PC-9 (cell line): Measurements from ENCODE around the gene CXorf65. TPM values are rescaled to one million over a fixed set of nuclear protein-coding genes. Genes with fewer than 3 reads are reported as not detected.
A peak's percentile ranks its signal among the peaks of the same experiment; 100 is the strongest.

Source experiments
- BruUV-seq: library from RNA; stranded (reverse); fragments of 400-500 nt; replicated peaks from 2 replicates; lab custom pipeline; 2021; lab: Mats Ljungman, UMichigan
- CTCF ChIA-PET: fragments of 300-600 bp; sonication (Branson Sonifier 250); formaldehyde crosslinking; loops from one replicate; lab custom pipeline; 2022; ENCODE audit warnings: antibody characterized with exemption; lab: Charles Lee
- POLR2A ChIA-PET: fragments of 300-600 bp; sonication (Branson Sonifier 250); formaldehyde crosslinking; loops from one replicate; lab custom pipeline; 2022; ENCODE audit warnings: antibody characterized with exemption; ENCODE audit not compliant: unreplicated experiment; lab: Charles Lee
- DNase-seq, 2 experiments: peaks; one replicate each; pipeline versions ENCODE4 v3.0.0 to v3.0.0-alpha.2; 2015 to 2022; ENCODE audit warnings: mixed read lengths in 1 of 2
- H2AFZ ChIP-seq: fragments of 200-600 bp; sonication (generic); 2 replicates; pipeline ENCODE4 v1.8.1; 2017; ENCODE audit warnings: antibody characterized with exemption
- H3F3A ChIP-seq: fragments of 200-600 bp; sonication (generic); 2 replicates; pipeline ENCODE4 v1.8.1; 2017; ENCODE audit warnings: antibody characterized with exemption, mild to moderate bottlenecking, low read depth; ENCODE audit not compliant: insufficient read depth
- H3K27ac ChIP-seq: fragments of 200-600 bp; sonication (generic); 2 replicates; pipeline ENCODE4 v1.6.1; 2016; ENCODE audit warnings: mixed run types
- H3K27me3 ChIP-seq: fragments of 200-600 bp; sonication (generic); 2 replicates; pipeline ENCODE4 v1.6.1; 2016; ENCODE audit warnings: low read depth, mixed run types; ENCODE audit not compliant: insufficient read depth
- H3K36me3 ChIP-seq: fragments of 200-600 bp; sonication (generic); 2 replicates; pipeline ENCODE4 v1.6.1; 2016; ENCODE audit warnings: low read depth, mixed run types
- H3K4me1 ChIP-seq: fragments of 200-600 bp; sonication (generic); replicated peaks from 2 replicates; pipeline ENCODE4 v1.6.1; 2016; ENCODE audit warnings: mixed run types; ENCODE audit not compliant: insufficient read depth
- H3K4me2 ChIP-seq: fragments of 200-600 bp; sonication (generic); 2 replicates; pipeline ENCODE4 v1.6.1; 2017; ENCODE audit warnings: mixed run types
- H3K4me3 ChIP-seq: fragments of 200-600 bp; sonication (generic); 2 replicates; pipeline ENCODE4 v1.6.1; 2016; ENCODE audit warnings: mixed run types
- H3K79me2 ChIP-seq: fragments of 200-600 bp; sonication (generic); 2 replicates; pipeline ENCODE4 v1.6.1; 2017; ENCODE audit warnings: low read depth, mixed run types
- H3K9me2 ChIP-seq: fragments of 200-600 bp; sonication (generic); 2 replicates; pipeline ENCODE4 v1.8.1; 2017; ENCODE audit warnings: mild to moderate bottlenecking; ENCODE audit not compliant: insufficient read depth
- H3K9me3 ChIP-seq: fragments of 200-600 bp; sonication (generic); 2 replicates; pipeline ENCODE4 v1.8.1; 2016; ENCODE audit warnings: low read depth; ENCODE audit not compliant: insufficient read depth
- H4K20me1 ChIP-seq: fragments of 200-600 bp; sonication (generic); 2 replicates; pipeline ENCODE4 v1.8.1; 2017; ENCODE audit not compliant: insufficient read depth
- EZH2 ChIP-seq: fragments of 200-600 bp; sonication (generic); IDR thresholded peaks from 2 replicates; pipeline ENCODE4 v1.8.0; 2017; ENCODE audit warnings: antibody characterized with exemption, low read depth
- intact Hi-C: fragments of 100-400 bp; cut with micrococcal nuclease; formaldehyde crosslinking; loops from one replicate; pipeline ENCODE4 v1.10.0; 2022; ENCODE audit not compliant: unreplicated experiment
- total RNA-seq: library from RNA; stranded (reverse); gene quantifications from 2 replicates; pipeline ENCODE4 v1.2.3, GENCODE V29; 2021
- TF ChIP-seq, protein P1 (sequence below): fragments of 200-600 bp; sonication (generic); conservative IDR thresholded peaks from 2 replicates; pipeline ENCODE4 v1.6.1; 2017; ENCODE audit warnings: mixed run types, antibody characterized with exemption, mild to moderate bottlenecking, moderate library complexity

Gene CXorf65
- total RNA-seq, 1 experiment from 2014 or later: not detected

DNA sequence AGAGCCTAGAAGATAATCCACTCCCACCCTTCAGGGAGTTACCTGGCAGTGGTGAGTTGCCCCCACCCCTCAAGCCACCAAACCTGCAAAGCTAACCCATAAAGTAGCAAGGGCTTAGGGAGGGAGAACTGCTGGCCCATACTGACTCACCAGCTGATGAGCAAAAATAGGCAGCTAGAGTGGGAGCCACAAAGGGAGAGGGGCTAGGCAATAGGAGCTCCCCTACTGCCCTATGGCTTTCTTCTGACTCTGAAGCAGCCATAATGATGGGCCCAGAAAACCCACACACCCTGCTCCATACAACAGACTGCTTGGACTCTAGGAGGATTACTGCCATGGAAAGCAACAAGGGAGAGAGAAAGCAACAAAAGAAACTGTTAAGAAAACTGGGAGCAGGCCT lies 46.4 kb downstream of the CXorf65 start:
- no peaks in the 10 kb centered on the region for H3K9me2 ChIP-seq
- ChIA-PET CTCF (no interaction called here), POLR2A (no interaction called here)
- no TSS peak for BruUV-seq
- no peaks in the 10 kb centered on the region for H3K79me2 ChIP-seq
- intact Hi-C loops: no loop called here
- H3K4me2 ChIP-seq: no peak overlapping the region
- no peak overlapping the region for H3K4me3 ChIP-seq
- no peaks in the 10 kb centered on the region for H3K9me3 ChIP-seq
- H3K36me3 ChIP-seq: no peaks in the 10 kb centered on the region
- no peaks in the 10 kb centered on the region for H3F3A ChIP-seq
- H3K4me1 ChIP-seq: peaks cover 15% of the 10 kb centered on the region
- TF ChIP-seq EZH2: no peak
- TF ChIP-seq, protein P1, sequence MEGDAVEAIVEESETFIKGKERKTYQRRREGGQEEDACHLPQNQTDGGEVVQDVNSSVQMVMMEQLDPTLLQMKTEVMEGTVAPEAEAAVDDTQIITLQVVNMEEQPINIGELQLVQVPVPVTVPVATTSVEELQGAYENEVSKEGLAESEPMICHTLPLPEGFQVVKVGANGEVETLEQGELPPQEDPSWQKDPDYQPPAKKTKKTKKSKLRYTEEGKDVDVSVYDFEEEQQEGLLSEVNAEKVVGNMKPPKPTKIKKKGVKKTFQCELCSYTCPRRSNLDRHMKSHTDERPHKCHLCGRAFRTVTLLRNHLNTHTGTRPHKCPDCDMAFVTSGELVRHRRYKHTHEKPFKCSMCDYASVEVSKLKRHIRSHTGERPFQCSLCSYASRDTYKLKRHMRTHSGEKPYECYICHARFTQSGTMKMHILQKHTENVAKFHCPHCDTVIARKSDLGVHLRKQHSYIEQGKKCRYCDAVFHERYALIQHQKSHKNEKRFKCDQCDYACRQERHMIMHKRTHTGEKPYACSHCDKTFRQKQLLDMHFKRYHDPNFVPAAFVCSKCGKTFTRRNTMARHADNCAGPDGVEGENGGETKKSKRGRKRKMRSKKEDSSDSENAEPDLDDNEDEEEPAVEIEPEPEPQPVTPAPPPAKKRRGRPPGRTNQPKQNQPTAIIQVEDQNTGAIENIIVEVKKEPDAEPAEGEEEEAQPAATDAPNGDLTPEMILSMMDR: no peak
- H2AFZ ChIP-seq: no peak overlapping the region
- DNase-seq: no peak
- H3K27ac ChIP-seq: no peak overlapping the region
- H4K20me1 ChIP-seq: no peaks in the 10 kb centered on the region
- no peaks in the 10 kb centered on the region for H3K27me3 ChIP-seq

DNA sequence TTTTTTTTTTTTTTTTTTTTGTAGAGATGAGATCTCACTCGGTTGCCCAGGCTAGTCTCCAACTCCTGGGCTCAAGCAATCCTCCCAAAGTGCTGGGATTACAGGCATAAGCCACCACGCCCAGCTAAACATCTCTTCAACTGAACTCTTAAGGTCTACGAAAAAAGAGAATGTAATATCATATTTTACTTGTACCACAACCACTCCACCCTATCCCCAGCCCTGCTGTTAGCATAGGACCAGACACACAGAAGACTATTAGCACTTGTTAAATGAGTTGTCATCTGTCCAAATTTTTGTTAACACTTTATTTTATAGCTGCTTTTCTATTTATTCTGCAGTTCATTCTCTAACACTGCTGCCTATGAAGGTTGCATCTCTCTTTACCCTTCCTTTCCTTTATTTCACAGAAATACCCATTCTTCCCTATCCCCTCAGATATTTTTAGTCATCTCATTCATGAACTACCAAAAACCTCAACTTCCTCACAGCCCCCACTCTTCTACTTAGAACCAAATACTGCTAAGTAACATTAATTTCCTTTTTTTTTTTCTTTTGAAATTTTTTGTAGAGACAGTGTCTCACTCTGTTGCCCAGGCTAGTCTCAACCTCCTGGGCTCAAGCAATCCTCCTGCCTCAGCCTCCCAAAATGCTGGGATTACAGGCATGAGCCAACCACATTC lies 48.6 kb downstream of the CXorf65 start:
- Histone ChIP-seq H4K20me1 (no peaks in the 10 kb centered on the region), H2AFZ (no peak overlapping the region), H3K4me3 (no peak overlapping the region), H3K36me3 (no peaks in the 10 kb centered on the region), H3F3A (no peaks in the 10 kb centered on the region), H3K4me1 (peaks cover 15% of the 10 kb centered on the region), H3K4me2 (no peak overlapping the region), H3K9me3 (no peaks in the 10 kb centered on the region), H3K9me2 (no peaks in the 10 kb centered on the region), H3K27ac (peak overlapping the region; percentile 72; the same call in 1 of the 2 replicates), H3K79me2 (no peaks in the 10 kb centered on the region), H3K27me3 (no peaks in the 10 kb centered on the region)
- DNase-seq: no peak
- TF ChIP-seq, protein P1: no peak
- TF ChIP-seq EZH2: no peak
- ChIA-PET POLR2A (interaction anchor here (0.7 kb wide), 1 partner anchor 925 kb away, joined by 4 read pairs; the partner anchor contains the start of gene IGBP1), CTCF (no interaction called here)
- BruUV-seq: no TSS peak
- intact Hi-C loops: no loop called here

DNA sequence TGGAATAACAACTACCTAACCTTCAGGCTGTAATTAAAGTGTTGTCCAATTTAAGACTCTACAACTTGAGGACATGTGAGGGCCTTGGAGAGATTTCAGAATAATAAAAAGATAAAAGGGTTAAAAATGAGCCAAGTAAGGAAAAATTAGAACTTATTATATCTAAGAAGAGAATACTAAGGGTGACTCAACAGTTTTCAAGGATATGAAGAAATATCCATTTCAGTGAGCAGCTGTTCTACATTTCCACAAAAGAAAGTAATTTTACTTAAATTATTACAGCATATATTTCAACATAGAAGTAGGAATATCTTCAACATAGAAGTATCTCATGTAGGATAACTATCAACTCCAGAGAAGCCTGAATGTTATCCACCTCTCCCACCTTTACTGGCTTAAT lies 49.7 kb downstream of the CXorf65 start:
- POLR2A ChIA-PET: no interaction called here
- H3K4me1 ChIP-seq: peaks cover 15% of the 10 kb centered on the region
- H3K4me3 ChIP-seq: no peak overlapping the region
- H3K27ac ChIP-seq: peak overlapping the region; percentile 72
- H3K9me3 ChIP-seq: no peaks in the 10 kb centered on the region
- no peaks in the 10 kb centered on the region for H4K20me1 ChIP-seq
- no peak for TF ChIP-seq EZH2
- TF ChIP-seq, protein P1: no peak
- no peaks in the 10 kb centered on the region for H3K79me2 ChIP-seq
- CTCF ChIA-PET: no interaction called here
- H3K27me3 ChIP-seq: no peaks in the 10 kb centered on the region
- BruUV-seq: no TSS peak
- H2AFZ ChIP-seq: no peak overlapping the region
- DNase-seq: no peak
- intact Hi-C loops: no loop called here
- H3K4me2 ChIP-seq: peak overlapping the region; percentile 26
- H3F3A ChIP-seq: no peaks in the 10 kb centered on the region
- H3K36me3 ChIP-seq: no peaks in the 10 kb centered on the region
- no peaks in the 10 kb centered on the region for H3K9me2 ChIP-seq

Other genes starting within 250 kb of the CXorf65 start
- gene TEX11, start 198.0 kb downstream of the CXorf65 start, total RNA-seq: not detected in 2 replicates
- not detected in 2 replicates for gene SLC7A3, start 175.6 kb downstream of the CXorf65 start, total RNA-seq
- 53.1 and 63.1 TPM in 2 replicates for gene SNX12, start 38.4 kb downstream of the CXorf65 start, total RNA-seq
- 22.0 and 29.3 TPM in 2 replicates for gene FOXO4, start 10.9 kb downstream of the CXorf65 start, total RNA-seq
- gene IL2RG, start 4.8 kb upstream of the CXorf65 start, total RNA-seq: not detected in 2 replicates
- 32.7 and 51.6 TPM in 2 replicates for gene MED12, start 11.9 kb upstream of the CXorf65 start, total RNA-seq
- gene NLGN3, start 38.1 kb upstream of the CXorf65 start, total RNA-seq: 0.63 and 0.65 TPM in 2 replicates
- not detected in 2 replicates for gene GJB1, start 116.5 kb upstream of the CXorf65 start, total RNA-seq
- gene ZMYM3, start 147.4 kb upstream of the CXorf65 start, total RNA-seq: 45.3 and 45.7 TPM in 2 replicates
- 499 and 551 TPM in 2 replicates for gene NONO, start 176.9 kb upstream of the CXorf65 start, total RNA-seq
- gene ITGB1BP2, start 195.0 kb upstream of the CXorf65 start, total RNA-seq: 5.2 and 5.4 TPM in 2 replicates